Stimulated activated CD4-positive, alpha-beta T cell treated with anti-CD3 and anti-CD28 coated beads, Interleukin-15, amount 100 ng/mL, for 1 hour (primary cell): ENCODE results near the gene CDH13.

Source experiments
- DNase-seq, 2 donors: peaks; one replicate each; pipeline ENCODE4 v3.0.0-alpha.2; 2020; ENCODE audit warnings: low read depth in 1 of 2, low spot score in 1 of 2

Gene CDH13

DNA sequence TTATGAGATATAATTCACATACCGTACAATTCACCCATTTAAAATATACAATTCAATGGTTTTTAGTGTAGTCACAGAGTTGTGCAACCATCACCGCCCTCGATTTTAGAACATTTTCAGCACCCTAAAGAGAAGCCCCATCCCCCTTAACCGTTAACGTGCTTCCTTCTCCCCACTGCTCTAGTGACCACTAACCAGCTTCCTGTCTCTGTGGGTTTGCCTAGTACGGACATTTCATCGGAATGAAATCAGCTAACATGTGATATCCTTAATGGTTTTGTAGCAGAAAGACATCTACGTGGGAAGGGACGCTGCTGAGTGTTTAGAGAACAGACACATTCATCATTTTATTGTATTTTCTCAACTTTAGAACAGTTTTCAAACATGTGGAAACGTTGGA lies 1100.2 kb downstream of the CDH13 start:
- no peak for DNase-seq

DNA sequence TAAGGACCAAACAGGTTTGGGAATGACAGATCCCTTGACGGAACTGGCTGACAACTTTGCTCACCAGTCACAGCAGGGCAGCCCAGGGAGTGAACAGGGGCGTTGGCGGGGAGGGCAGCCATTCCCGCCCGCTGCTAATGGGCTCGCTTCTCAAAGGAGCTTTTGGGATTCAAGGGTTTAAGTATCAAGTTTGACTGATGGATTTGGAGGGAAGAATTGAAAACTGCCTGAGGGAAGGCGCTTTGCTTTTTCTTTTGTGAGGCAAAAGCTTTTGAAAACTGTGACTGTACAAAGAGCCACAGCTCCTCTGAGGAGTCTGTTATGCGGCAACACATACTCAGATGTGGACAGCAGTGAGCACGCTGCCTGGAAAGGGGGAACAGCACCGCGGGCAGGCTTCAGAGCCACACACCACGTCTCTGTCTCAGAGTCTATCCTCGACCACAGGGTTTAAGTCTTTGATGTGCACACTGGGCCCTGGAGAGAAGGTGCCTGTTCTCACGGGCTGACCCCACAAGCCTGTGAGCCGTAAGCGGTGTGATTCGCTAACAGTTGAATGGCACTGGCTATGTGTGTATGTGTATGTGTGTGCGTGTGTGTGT lies 1101.1 kb downstream of the CDH13 start:
- no peak for DNase-seq

DNA sequence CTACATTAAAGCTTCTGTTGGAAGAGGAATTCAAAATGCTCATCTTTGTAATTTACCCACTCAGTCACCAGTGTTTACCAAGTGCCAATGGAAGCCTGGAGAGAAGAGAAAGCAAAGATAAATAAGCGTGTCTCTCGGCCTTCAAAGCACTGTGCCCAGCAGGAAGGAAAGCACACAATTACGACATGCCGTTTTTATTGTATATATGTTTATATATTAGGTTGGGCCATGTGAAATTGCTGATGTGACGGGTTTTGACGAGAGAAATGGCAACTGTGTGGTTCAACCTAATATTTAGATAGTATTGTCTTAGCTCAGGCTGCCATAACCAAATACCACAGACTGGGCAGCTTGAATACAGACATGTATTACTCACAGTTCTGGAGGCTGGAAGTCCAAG lies 1101.7 kb downstream of the CDH13 start:
- DNase-seq = no peak

DNA sequence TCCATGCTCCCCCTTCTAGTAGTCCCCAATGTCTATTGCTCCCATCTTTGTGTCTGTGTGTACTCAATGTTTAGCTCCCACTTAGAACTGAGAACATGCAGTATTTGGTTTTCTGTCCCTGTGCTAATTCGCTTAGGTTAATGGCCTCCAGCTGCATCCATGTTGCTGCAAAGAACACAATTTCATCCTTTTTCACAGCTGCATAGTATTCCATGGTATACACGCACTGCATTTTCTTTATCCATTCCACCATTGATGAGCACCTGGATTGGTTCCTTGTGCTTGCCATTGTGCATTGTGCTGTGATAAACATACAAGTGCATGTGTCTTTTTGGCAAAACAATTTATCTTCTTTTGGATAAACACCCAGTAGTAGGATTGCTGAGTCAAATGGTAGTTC lies 1104.0 kb downstream of the CDH13 start:
- no peak for DNase-seq

DNA sequence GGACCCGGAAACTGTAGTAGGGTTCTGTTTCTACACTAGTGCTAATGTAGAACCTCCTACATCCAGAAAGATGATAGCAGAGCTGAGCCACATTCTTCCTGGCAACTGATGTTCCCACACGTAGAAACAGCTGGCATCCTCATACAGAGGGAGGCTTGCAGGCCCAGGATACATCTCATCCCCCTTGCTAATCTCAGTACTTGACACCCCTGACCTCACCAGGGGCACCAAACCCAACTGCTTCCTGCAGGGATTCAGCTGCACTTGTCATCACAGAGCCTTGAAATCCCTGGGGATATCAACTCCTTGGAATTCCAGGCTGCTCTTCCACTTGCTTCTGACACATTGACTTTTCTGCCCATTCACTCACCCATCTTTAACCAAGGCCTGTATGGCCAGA lies 1105.8 kb downstream of the CDH13 start:
- DNase-seq = no peak

DNA sequence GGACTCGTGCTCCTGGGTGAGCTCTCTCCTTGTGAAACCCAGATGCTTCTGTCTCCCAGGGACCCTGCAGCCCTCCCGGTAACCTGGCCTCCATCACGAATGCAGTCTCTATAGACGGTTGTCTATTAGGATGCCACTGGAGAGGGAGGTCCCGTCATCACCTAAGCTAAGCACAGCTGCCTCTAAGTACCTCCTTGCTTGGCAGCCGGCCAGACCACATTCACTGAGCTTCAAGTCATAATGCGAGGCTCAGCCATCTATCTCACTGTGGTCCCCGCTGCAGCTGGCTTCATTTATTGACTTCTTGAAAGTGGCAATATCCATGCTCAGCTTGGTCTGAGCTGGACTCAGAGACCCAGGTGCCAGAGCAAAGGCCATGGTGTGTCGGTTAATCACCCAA lies 1106.5 kb downstream of the CDH13 start:
- no peak for DNase-seq

DNA sequence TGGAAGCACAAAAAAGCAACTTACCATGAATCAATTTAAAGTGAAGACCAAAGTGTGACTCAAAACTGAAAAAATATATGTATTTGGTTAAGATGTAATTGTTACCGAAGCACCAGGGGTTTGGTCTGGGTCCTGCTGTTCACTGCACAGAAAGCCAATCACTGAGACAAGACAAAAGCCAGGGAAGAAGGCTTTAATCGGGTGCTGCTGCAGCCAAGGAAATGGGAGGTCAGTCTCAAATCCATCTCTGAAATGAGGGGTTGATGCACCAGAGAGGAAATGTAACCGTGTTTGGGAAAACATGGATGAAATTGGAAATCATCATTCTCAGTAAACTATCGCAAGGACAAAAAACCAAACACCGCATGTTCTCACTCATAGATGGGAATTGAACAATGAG lies 1107.4 kb downstream of the CDH13 start:
- DNase-seq = no peak

DNA sequence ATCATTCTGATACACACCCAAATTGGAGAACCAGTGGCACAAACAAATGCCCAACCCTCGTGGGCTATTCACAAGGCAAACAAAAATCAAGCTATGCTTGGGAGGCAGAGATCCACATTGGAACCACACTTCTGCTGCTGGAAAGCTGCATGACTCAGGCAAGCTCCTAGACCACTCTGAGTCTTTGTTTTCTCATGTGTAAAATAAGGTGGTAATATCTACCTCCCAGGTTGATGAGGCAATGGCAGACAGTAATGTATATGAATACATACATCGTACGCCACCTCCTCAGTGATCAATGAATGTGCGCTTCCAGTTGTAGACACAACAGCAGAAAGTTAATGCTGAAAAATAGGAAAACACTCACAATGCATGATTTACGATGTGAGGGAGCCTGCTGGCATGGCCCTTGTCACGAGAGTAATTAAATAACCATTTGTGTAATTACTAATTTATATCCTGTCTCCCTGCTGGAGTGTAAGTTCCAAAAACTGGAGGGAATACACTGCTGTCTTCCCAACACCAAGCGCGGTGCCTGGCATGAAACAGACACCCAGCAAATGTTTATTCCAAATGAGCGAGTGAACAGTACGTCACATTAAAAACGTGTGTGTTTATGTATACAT lies 1111.1 kb downstream of the CDH13 start:
- DNase-seq = no peak

DNA sequence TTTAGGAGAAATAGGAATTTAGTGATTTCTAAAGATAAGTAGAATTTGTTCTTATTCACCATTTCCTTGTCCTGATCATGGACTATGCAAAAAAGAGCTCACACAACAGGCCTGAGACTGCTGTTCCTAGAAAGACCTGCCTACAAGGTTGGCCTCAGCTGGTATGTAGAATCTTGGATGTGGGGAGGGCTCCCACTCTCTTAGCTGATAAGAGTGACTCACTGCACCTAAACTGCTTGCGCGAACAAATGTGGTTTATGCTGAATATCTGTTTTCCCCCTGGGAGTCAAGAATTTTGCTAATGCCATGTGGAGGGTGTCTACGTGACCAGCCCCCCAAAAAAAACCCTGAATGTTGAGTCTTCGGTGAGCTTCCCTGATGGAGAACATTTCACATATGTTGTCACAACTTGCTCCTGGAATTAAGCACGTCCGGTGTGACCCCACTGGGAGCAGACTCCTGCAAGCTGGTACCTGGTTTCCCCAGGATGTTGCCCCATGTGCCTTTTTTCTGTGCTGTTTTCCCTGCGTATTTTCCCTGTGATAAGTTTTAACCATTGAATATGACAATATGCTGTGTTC lies 1112.2 kb downstream of the CDH13 start:
- DNase-seq = no peak

DNA sequence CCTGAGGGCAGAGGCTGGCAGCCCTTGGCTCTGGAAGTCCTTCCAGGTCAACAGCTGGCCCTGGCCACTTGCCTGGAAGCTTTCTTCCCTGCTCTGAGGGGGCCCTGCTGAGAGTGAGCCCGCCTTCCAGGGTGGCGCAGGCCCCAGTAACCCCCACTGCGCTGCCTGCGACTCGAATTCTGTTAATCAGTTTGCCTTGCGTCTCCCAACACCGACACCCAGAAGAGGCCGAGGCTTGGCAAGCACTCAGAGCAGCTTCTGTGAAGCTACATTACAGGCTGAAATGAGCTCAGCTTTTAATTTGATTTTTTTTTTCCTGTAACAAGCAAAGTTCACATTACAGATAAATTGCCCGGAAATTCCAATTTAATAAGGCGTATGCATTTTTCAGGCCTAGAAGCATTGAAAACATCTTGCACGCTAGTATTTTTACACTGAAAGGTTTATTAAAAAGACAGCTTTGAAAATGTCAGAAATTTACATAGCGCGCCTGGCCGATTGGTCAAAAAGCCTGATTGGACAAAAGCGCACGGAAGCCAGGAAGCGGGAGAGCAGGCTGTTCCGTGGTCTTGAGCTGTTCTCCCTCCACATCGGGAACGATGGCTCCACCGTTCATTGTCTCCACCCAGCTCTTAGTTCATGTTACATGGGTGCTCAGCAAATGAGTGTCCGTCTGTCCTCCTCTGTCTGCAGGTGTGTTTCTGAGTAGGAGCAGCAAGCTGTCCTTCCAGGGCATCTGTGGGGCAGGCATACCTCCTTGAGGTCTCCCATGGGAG lies 1115.5 kb downstream of the CDH13 start:
- DNase-seq = no peak

DNA sequence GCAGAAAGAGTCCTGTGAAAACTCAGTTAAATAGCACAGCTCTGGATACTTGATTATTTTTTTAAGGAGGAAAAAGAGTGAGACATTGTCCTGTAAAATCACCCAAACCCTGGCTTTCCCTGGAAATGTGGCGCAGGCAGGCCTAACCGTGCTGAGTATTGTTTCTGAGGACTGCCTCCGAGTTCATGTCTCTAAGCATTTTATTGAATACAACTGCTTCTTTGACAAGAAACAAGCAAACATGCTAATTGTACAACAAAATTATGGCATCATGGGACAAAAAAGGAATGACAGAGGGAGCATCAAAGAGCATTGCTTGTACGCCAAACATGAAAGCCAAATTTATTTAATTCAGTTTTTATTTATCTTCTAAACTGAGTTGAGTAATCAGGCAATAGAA lies 1116.5 kb downstream of the CDH13 start:
- DNase-seq = no peak

DNA sequence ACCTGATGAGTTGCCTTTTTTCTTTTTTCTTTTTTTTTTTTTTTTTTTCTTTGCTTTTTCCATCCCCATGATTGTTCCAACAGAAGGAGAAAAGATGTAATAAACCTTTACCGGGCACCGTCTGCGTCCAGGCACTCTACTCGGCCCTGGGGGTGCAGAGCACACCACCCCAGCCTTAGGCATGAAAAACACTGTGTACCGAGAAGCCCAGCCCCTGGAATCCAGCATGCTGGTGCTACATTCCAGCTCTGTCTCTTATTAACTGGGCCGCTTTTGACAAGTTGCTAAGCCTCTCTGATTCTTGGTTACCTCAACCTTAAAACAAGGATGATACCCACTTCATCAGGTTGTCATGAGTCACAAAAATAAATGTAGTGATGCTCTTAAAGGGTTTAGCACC lies 1117.0 kb downstream of the CDH13 start:
- no peak for DNase-seq

DNA sequence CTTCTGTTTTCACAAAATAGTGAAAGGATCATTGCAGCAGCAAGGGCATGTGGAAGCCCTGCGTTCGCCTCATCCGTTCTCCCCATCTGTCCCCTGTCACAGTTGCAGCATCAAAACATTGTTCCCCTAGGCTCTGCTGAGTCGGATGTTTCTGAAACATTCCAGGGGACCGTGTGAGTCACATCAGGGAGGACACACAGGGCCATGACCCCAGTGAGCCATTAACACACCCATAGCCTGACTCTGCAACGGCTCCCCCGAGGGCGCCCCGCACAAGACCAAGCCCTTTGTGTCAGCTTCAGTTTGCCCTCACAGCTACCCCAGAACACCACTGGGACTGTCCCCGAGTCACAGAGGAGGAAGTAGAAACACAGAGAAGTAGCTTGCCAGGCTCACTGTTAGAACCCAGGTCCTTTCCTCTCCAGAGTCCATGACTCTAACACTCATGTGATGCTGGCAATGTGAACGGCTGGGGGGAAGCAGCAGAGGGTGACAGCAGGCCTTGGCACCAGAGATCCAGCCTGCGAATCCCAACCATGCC lies 1117.7 kb downstream of the CDH13 start:
- DNase-seq = no peak

DNA sequence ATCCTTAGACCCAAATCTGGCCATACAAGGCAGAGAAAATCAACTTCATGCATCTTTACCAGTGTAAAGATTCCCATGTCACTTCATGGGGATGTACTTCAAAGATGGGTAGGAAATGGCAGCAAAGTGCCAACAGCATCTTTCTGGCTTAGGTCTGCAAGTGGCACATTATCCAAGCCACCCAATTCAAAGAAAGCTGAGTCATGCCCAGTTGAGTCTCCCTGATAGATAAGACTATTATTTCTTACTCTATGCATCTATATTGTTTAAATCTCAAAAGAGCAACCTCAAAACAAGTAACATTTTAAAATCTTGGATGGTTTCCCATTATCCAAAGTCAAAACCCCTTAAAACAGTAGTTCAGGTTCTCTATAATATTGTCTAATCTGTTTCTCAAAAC lies 1119.8 kb downstream of the CDH13 start:
- no peak for DNase-seq

DNA sequence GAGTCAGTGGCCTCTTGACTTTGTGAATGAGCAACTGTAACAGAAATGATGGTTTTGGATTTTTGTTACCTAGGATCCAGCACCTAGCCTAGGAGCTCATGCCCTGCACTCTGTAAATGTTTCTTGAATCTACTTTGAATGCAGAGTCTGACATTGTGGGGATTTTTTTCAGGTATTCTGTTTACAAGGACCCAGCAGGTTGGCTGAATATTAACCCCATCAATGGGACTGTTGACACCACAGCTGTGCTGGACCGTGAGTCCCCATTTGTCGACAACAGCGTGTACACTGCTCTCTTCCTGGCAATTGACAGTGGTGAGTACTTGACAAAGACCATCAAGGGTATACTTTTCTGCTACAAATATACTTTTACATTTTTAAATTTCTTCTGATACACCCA lies 1121.2 kb downstream of the CDH13 start:
- no peak for DNase-seq

DNA sequence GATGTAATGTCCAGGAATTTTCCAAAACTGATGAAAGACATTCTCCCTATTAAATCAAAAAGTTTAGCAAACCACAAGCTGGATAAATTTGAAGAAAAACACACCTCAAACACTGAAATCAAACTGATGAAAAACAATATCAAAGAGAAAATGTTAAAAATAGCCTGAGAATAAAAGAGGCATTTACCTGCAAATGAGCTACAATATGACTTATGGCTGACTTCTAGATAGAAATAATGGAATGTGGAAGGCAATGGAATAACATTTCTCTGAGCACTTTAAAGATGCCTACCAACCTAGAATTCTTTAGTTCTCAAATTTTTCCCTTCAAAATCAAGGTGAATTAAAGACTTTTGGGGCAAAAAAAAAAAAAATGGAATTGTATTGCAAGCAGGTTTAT lies 1128.6 kb downstream of the CDH13 start:
- no peak for DNase-seq

DNA sequence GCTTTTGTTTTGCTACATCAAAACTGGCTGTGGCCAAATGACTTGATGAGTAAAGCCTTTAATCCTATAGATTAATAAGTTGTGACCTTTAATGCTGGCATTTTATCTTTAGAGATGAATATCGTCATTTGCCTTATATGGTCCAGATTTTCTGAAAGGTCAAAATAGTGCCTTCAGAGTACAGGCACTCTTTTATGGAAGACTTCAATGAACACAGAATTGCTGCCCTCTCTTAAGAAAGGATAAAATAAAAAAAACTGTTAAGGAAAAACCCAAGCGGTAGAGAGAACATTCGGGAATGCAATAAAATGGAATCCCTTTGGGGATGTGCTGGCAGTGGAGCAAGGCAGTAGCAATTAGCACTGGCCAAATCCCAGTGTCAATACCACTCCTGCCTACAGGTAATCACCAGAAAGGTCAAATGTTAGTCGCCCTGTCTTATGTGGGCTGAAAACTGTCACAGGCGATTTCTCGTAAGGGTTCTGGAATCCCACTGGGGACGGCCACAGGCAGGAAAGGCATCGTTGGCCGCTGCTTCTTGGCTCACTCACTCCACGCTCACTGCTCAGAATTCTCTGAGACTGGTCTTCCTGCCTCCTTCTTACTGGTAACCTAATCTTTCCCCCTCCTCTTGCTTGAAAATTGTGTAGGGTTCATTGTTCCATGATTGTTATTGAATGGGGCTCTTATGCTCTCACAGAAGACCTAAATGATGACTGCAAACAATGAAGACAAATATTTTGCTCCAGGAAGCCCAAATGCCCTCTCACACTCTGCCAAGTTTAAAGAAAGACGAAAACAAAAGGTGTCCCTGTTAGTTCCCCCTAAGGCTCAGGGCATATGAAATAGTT lies 1135.6 kb downstream of the CDH13 start:
- DNase-seq = no peak

DNA sequence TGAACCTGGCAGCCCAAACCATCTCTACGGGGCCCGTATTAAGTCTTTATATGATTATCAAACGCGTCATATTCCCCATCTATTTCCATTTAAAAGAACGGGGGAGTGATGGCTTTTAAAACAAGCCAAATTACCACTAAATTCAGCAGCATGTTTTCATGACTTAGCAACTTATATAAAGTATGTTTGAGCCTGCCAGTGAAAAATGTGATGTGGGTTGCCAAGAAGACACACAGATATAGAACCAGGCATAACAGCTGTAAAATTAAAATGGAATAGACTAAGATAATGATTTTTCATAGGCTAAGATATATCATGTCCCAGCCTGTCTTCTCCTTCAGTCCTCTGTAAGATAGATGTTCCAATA lies 1136.2 kb downstream of the CDH13 start:
- no peak for DNase-seq

DNA sequence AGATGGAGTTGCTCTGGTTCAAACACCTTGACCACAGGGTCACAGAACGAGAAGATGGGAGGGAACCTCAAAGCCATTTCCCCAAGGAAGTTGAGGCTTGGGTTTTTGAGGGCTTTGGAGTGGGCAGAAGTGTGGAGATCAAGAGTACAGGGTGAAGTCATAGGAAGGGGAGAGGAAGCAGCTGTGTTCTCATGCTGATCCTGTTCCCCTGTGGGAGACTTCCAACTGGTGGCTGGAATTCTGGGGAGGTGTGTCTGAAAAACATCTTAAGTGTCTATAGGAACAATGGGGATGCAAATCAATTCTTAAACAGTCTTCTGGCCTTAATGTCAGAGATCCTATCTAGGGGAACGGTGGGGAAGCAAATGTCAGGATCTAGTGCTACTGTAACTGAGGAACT lies 1142.2 kb downstream of the CDH13 start:
- no peak for DNase-seq

DNA sequence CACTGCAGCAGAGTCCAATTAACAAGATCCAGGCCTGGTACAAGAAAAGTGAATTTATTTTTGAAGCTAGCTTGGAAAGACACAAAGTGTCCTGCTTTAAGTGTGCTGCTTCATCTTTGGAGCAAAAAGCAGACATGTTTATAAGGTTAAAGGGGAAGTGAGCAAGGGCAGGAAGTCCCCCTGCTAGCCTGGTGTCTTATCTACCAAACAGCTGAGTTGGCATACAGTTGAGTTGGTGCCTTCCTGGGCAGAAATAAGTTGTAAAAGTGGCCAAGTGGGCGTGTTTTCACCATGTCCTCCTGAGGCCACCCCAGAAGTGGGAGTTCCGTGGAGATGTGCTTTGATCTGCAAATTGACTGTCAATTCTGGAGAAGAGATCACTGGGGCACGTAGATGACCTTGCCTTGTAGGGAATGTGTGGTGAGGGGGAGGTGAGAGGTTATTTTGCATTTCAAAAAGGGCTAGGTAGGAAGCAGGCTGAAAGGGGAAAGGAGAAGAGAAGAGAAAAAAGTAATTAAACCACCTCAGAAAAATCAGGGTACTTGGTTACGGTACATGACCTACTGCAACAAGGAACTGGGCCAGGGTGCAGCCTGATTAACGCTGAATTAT lies 1142.7 kb downstream of the CDH13 start:
- no peak for DNase-seq
